A673 (cell line): ENCODE data around the gene STARD13.

Experiments
- EZH2 ChIP-seq: fragments of 200-600 bp; sonication (generic); IDR thresholded peaks from 2 replicates; pipeline ENCODE4 v1.6.1; 2017; ENCODE audit warnings: borderline replicate concordance, low read depth, mild to moderate bottlenecking, mixed read lengths, antibody characterized with exemption, low read length; ENCODE audit not compliant: poor library complexity, severe bottlenecking
- TF ChIP-seq, protein P1 (sequence below): fragments of 300-800, 200-600 bp; sonication (generic); conservative IDR thresholded peaks from 2 replicates; pipeline ENCODE4 v1.5.1; 2017; ENCODE audit warnings: low read depth, mild to moderate bottlenecking, antibody characterized with exemption, low read length, moderate library complexity, mixed read lengths

DNA sequence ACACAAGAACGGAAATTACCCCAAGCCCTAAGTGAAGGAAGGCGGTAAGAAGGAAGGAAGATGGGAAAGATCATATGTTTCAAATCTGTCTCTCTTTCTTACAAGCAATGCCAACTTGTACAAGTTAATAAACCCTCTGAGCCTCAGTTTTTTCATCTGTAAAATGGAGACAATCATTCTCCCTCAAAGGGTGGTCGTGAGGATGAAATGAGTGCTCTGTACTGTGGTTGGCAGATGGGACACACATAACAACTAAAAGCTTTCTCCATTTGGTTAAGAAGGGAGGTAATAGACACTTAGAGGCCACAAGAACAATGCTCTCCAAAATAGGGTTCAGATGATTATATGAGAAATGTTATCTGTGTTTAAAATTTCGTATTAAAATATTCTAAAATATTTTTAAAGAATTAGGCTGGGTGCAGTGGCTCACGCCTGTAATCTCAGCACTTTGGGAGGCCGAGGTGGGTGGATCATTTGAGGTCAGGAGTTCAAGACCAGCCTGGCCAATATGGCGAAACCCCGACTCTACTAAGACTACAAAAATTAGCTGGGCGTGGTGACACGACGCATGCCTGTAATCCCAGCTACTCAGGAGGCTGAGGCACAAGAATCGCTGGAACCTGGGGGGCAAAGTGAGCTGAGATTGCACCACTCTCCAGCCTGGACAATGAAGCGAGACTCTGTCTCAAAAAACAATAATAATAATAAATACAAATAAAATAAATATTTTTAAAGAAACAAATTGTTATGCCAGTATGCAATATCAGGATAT, 89.7 kb downstream of the STARD13 start:
- TF ChIP-seq, protein P1, sequence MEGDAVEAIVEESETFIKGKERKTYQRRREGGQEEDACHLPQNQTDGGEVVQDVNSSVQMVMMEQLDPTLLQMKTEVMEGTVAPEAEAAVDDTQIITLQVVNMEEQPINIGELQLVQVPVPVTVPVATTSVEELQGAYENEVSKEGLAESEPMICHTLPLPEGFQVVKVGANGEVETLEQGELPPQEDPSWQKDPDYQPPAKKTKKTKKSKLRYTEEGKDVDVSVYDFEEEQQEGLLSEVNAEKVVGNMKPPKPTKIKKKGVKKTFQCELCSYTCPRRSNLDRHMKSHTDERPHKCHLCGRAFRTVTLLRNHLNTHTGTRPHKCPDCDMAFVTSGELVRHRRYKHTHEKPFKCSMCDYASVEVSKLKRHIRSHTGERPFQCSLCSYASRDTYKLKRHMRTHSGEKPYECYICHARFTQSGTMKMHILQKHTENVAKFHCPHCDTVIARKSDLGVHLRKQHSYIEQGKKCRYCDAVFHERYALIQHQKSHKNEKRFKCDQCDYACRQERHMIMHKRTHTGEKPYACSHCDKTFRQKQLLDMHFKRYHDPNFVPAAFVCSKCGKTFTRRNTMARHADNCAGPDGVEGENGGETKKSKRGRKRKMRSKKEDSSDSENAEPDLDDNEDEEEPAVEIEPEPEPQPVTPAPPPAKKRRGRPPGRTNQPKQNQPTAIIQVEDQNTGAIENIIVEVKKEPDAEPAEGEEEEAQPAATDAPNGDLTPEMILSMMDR = no peak
- no peak for TF ChIP-seq EZH2
